ENCODE measurements around the gene SLC49A4.
"Not testable (repeated sequence)": the region's sequence is repeated elsewhere in the genome, so short reads cannot be mapped to it uniquely, and the experiment has no call there.

The SLC49A4 gene, protein sequence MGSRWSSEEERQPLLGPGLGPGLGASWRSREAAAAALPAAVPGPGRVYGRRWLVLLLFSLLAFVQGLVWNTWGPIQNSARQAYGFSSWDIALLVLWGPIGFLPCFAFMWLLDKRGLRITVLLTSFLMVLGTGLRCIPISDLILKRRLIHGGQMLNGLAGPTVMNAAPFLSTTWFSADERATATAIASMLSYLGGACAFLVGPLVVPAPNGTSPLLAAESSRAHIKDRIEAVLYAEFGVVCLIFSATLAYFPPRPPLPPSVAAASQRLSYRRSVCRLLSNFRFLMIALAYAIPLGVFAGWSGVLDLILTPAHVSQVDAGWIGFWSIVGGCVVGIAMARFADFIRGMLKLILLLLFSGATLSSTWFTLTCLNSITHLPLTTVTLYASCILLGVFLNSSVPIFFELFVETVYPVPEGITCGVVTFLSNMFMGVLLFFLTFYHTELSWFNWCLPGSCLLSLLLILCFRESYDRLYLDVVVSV

DNA sequence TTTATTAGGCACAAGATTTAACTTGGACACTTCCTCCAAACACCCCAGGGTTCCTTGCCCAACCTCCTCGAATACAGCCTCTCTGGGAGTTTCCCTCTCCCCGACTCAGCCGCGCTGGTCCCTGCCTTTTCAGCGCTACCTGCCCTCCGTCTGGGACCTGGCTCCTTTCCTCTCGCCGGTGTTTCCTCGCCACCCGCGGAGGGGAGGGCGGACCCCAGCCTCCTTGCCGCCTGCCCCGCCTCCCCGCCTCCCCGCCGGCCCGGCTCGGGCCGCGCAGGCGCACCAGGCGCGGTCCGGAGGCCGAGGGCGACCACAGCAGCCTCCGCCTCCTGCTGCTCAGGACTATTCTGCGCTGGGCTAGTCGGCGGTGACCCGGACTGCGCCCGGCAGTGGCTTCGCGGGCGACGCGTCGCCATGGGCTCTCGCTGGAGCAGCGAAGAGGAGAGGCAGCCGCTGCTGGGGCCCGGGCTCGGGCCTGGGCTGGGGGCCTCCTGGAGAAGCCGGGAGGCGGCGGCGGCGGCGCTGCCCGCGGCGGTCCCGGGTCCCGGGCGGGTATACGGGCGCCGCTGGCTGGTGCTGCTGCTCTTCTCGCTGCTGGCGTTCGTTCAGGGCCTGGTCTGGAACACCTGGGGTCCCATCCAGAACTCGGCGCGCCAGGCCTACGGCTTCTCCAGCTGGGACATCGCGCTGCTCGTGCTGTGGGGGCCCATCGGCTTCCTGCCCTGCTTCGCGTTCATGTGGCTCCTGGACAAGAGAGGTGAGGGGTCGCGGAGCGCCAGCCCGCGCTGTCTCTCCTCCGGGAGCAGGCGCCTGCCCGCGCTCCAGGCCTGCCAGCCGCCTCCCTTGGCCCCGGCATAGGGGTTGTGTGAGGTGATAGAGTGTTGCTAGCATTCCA is at the start of gene SLC49A4:
Gene SLC49A4, plus strand, starts transcription at position 291 of the 895 bp plus-strand sequence. Its CDS starts 124 bp downstream, at position 415.
- DNase-seq, result no peak

DNA sequence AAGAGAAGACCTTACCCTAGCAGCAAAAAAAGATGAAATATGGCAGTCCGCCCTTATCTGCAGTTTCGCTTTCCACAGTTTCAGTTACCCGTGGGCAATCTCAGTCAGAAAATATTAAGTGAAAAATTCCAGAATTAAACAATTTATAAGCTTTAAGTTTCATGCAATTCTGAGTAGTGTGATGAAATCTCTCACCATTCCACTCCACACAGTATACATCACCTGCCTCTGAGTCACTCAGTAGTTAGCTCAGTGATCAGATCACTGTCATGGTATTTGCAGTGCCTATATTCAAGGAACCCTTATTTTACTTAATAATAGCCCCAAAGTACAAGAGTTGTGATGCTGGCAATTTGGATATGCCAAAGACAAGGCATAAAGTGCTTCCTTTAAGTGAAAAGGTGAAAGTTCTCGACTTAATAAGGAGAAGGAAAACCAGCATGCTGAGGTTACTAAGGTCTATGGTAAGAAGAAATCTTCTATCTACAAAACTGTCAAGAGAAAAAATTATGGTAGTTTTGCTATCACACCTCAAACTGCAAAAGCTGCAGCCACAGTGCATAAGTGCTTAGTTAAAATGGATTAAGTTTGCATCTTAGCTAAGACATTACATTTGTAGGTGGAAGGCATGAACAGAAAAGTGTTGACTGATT is 49.4 kb upstream of the SLC49A4 start:
- DNase-seq, result no peak

DNA sequence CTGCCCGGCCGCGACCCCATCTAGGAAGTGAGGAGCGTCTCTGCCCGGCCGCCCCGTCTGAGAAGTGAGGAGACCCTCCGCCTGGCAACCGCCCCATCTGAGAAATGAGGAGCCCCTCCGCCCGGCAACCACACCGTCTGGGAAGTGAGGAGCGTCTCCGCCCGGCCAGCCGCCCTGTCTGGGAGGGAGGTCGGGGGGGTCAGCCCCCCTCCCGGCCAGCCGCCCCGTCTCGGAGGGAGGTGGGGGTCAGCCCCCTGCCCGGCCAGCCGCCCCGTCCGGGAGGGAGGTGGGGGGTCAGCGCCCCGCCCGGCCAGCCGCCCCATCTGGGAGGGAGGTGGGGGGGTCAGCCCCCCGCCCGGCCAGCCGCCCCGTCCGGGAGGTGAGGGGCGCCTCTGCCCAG is 47.6 kb upstream of the SLC49A4 start:
- DNase-seq, result not testable (repeated sequence)

DNA sequence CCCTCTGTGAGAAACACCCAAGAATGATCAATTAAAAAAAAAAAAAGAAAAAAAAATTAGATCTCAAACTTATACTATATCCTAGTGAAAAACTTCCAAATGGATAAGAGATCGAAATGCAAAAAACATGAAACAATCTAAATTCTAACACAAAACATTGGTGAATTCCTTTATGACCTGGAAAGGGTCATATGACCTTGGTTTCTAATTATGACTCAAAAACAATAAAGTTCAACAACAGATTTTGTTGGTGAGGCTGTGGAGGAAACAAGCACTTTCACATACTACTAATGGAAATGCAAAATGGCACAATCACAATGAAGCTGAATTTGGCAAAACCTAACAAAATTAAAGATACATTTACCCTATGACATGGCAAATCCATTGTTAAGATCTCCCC is 46.5 kb upstream of the SLC49A4 start:
- no peak for DNase-seq

DNA sequence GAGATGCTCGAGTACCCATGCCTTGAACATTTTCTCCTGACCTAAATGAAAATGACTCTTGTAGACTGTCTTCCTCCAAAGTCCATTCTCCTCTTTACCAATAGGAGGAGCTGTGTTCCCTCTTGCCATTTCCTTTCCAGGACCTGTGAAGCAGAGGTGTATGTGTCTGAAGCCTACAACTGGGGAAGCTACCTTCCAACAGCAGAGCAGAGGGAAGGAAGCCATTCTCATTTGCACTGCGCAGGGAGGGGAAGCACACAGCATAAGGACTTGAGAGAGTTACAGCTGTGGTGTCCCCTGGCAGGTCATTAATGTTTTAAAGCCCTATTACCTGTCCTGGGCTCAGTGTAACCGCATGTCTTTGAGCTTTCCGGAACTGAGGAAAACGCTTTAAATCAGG is 39.9 kb upstream of the SLC49A4 start:
- no peak for DNase-seq

DNA sequence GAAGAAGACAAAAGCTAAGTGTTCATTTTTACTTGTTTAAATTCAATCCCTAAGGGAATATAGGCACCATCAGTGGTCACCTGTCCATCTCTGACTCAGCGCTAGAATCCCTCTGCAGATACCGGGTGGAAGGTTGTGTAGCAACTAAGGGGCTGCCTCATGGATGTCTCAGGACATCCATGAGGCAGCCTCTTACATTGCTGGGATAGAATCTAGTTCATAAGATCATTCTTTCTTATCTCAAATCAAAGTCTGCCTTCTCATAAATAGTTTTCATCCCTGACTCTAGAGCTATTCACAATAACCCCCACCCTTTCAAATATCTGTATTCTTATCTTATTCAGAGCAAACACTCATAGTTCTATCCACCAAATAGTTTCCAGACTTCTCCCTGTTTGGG is 39.4 kb upstream of the SLC49A4 start:
- no peak for DNase-seq

DNA sequence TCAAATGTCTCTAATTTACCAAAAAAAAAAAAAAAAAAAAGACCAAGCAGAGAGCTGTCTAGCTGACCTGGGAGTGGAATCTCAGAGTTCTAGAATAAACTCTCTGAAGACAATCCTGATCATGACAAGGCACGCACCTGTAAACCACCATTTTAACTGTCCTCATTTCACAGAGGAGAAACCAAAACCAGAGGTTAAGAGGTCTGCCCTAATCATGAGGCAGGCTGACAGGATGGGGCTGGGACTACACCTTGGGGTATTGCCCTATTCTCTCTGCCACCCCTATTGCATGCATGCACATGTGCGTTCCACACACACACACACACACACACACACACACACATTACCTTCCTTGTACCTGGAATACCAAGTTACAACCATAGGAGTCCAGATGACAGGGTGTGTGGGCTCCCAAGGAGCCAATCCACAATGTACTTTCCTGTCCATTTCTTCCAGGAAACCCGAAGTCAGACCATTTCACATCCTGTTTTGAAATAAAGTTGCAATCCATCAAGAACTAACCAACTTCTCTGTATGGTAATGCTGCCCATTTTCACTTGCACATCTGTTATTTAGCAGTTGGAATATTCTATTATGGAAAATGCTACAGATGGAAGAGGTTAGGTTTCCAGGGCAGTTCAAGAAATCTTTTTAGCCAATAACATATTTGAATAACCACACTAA is 35.9 kb upstream of the SLC49A4 start:
- no peak for DNase-seq

DNA sequence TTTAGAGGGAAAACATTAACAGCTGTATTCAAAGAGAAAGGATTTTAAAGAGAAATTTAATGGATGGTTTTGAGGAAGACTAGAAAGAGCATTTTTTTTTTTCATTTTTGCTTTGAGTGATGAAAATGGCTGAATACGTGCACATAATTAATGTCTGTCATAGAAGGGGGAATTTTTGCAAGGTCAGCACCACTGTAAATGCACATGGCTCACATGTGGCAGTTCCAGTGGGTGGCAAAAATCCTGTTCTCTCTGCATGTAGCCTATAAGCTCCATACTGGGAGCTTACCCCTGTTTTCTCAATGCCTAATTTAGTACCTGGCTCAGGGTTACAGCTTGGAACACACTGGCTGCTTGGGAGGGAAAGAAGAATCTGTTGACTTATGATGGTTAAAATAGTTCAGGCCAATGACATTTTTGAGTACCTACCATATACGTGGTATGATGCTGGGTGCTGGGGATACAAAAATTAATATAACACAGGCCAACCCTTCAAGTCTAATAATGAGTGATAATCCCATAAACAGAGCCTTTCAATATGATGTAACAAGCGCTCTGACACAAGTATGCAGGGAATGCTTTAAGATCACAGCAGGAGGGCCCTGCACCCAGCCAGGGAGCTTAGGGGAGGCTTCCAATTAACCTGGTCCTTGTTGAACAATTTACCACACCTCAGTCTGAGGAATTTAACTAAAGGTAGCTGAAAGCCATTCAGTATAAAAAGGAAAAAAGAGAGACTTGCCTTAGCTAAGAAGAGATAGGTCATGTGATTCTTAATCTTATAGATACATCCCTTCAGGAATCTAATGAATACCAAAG is 34.2 kb upstream of the SLC49A4 start:
- DNase-seq, result no peak

DNA sequence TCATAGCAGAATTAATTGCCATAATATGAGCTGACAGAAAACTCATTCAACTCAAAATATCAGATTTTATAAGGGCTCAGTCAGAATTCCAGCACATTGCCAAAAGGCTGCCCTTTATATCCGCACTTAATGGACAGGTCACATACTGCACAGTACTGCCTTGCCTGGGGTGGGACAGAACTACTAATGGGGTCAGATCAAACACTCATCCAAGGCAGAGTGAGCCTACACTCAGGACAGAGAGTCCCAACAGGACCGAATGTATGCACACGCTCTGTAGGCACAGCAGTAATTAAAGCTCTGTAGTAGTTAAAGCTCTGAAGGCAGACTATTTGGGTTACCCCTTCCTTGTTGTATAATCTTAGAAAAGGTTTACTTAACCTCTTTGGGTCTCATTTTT is 28.4 kb upstream of the SLC49A4 start:
- DNase-seq, result no peak

DNA sequence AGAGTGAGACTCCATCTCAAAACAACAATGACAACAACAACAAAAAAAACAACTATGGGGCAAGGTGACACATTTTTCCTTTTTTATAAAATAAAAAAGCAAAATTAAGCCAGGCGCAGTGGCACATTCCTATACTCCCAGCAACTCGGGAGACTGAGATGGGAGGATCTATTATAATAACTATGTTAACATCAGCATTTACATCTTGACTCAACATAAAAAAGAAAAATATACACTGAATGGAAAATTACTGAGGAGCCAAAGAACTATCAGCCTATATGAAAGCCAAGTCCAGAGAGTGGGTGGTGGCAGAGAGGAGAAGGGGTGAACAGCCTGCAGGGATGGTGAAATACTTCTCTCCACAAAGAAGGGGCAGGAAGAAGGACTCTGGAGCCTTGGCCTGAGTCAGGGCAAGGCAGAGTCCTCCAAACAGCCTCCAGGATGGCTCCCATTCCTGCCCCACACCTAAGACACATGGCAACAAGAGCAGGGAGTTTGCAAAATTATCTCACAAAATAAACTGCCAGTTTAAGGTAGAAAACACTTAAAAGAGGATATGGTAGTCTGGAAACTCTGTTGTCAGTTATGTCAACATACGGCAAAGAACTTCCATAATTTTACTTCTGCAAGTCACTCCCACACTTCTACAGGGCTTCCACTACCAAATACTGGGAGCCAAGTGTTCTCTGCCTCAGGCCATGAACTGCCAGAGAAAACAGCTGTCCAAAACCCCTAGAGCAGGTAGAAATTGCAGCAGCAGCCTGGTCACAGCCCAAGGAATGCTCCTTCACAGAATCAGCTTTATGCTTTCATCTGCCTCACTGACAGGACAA is 27.1 kb upstream of the SLC49A4 start:
- DNase-seq, result no peak

DNA sequence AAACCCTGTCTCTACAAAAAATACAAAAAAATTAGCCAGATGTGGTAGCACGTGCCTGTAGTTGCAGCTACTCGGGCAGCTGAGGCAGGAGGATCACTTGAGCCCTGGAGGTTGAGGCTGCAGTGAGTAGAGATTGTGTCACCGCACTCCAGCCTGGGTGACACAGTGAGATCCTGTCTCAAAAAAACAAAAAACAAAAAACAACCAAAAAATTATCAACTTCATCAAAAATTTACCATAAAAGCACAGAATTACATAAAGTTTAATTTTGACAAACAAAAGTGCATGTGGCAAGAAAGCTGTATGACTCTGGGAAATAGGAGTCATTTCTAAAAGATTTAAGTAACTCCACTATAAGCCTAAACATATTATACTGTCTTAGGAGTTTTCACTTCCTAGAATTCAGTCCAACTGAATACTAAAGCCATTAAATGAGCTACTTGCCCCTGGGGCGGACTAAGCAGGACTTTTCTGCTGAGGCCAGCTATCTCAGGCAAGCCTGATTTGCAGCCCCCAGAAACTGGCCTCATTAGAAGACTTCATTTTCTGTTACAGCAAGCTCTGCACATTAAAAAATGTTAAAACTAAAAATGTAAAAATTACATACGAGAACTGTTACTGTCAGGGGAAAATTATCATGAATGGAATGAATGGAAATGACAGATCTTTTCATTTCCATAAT is 24.2 kb upstream of the SLC49A4 start:
- DNase-seq, result no peak

DNA sequence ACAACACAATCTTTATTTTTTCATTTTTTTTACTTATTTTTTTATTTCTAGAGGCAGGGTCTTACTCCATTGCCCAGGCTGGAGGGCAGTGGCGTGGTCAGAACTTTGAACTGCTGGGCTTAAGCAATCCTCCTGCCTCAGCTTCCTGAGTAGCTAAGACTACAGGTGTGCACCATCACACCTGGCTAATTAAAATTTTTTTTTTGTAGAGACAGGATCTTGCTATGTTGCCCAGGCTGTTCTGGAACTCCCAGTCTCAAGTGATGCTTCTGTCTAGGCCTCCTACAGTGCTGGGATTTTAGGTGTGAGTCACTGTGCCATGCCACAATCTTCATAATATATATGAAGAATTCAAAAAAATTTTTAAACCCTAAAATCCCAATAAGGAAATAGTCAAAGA is 22.0 kb upstream of the SLC49A4 start:
- DNase-seq, result no peak

DNA sequence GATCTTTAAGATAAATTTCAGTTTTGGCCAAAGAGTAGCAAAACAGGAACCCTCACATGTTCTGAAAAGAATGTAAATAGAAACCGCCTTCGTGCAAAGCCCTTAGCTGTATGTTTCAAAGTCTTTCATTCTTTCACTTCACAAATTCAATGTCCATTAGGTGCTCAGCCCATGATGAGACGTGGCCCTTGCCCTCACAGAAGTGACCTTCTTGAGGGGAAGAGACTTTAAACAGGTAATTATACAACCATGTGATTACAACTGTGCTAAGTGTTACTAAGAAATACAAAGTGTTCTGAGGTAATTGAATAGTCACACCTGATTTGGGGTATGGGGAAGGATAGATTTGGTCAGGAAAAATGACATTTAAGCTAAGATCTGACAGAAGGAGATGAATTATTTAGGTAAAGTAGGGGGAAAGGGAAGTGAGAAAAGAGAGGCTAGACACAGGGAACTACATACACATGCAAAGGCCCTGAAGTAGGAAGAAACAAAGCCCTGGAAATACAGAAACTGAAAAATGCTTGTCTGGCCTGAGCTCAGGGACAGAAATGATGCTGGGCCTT is 20.8 kb upstream of the SLC49A4 start:
- DNase-seq, result no peak

DNA sequence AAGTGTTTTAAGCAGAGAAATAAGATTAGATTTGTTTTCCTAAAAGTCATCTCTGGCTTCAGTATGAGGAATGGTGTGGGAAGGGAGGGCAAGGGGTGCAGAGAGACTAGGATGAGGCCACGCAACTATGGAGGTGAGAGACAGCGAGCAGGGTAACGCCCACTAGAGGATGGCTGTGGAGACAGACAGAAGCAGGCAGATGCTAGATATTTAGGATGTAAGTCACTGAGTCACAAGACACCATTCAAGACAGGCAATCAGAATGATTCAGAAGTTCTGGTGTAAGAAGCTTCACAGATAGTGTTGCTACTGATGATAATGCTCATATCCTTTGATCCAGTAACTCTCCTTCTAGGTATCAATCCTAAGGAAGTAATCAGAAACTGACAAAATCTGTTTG is 20.3 kb upstream of the SLC49A4 start:
- DNase-seq, result no peak

DNA sequence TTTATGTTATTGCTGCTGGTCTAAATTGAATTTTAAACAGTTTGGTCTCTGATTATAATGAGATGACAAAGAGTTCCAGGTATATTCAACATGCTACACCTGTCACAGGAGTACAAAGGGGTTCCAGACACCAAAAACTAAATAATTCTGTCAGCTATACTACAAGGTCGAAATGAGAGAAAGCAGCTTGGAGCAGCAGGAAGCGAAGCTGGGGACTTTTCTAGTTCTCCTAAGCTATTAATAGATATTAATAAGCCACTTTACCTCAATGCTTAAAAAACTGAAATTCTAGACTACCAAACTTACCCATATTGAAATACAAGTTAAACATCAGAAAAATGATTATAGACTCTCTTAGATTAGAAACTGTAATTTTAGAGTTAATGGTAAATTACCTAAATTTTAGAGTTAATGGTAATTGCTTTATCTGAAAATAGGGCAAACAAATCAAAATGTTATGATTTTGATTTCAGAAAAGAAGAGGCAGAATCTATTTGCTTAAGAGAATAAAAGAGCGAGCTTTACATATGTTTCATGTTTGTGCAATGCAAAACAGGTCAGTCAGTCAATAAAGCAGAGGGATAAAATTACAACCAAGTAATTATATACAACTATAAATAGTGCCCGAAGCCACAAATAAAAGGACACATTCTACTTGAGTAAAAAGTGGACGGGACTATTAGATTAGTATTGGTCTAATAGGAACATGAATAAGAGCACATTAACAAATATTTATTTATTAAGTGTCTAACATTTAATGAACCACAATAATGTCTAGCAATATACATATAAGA is 18.0 kb upstream of the SLC49A4 start:
- DNase-seq, result no peak

DNA sequence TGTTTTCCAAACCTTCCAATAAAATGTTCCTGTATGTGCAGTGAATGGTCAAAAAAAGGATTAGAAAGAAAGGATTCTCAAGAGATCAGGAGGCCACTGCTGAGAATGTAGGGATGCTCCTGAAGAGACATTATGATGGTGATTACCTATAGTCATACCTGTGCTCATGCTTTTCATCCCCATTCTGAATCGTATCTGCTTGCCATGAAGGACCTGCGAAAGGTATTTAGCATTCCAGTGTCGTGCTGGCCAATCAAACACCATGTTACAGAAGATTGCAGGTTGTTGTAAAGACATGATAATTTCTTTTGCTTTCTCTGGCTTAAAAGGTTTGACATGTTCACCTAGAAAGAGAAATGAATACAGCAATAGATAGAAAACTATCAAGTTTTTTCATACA is 17.3 kb upstream of the SLC49A4 start:
- DNase-seq, result no peak

DNA sequence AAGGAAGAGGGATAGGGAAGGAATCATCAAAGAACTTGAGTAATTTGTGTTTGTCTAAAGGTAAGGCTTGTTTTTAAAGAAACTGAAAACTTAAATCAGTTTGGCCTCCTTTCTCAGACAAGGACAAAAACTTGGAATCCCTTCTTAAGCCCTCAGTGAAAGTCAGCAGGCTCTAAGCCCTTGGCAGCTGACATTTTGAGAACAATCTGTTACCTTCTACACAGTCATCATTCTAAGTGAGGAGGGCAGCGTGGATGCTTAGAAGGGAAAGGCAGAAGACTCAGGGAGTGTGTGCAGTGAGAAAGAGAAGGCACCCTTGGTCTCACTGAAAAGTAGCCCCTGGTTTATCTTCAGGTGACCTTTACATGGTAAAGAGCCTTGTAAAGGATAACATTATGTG is 12.1 kb upstream of the SLC49A4 start:
- DNase-seq, result no peak

DNA sequence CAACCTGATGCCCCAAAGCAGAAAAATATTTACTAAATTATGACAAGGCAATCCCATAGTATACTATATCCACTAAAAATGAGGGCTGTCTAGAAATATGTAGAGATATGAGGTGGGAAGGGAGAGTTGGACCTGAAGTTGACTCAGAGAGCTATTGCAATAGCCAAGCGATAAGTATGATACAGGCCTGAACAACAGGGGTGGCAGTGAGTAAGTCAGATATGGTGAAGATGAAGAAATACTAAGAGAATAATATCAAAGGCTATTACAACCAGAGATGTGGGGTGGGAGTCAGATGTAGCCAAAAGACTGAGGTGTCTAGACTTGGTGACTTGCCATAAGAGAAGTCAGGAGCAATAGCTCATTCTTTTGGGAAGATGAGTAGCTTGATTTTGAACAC is 10.4 kb upstream of the SLC49A4 start:
- DNase-seq, result no peak

DNA sequence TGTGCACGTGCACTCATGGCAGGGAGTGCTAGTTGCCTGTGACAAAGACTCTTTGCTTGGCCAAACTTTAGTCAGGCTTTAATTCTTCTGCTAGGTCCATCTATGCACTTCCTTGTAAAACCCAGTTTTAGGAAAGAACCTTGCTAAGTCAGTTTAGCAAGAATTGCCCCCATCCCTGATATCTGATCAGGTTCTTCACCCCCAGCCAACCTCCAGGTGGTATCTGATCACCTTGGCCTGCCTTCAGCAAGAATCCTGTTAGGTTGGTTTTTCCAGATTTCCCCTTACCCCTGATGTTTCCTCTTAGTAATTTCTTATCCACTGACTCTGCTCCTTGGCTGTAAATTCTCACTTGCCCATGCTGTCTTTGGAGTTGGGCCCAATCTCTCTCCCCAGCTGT is 9.6 kb upstream of the SLC49A4 start:
- DNase-seq, result no peak
